Panc1 (cell line): ENCODE results near the gene ZNF501.

Source experiments
- CTCF ChIP-seq: fragments of 450-650 bp; IDR thresholded peaks from 2 replicates; pipeline ENCODE4 v1.5.1; 2017; ENCODE audit warnings: mild to moderate bottlenecking
- POLR2AphosphoS5 ChIP-seq: IDR thresholded peaks from 2 replicates; pipeline ENCODE4 v1.6.1; 2012; ENCODE audit warnings: mild to moderate bottlenecking, low read depth, low read length, moderate library complexity
- REST ChIP-seq, 2 experiments: IDR thresholded peaks; 2 replicates each; pipeline ENCODE4 v1.6.1; 2011 to 2012; ENCODE audit warnings: low read depth in 2 of 2, control low read depth in 1 of 2, low read length in 1 of 2, mild to moderate bottlenecking in 1 of 2, moderate library complexity in 1 of 2; ENCODE audit not compliant: insufficient read depth in 1 of 2
- TCF7L2 ChIP-seq: IDR thresholded peaks from 2 replicates; pipeline ENCODE4 v1.6.1; 2011; ENCODE audit warnings: mild to moderate bottlenecking, low read depth, low read length, inconsistent platforms

- TF ChIP-seq CTCF = no peak
- TF ChIP-seq POLR2AphosphoS5 = peak; percentile 71; the same call in 1 of the 2 replicates
- TF ChIP-seq REST (IDR thresholded peaks at IDR 0.05; ENCODE audit: insufficient read depth in 1 of 2, low read depth in 2 of 2, low read length in 1 of 2) = no peak; a peak in 1 of 4 replicates
- TF ChIP-seq TCF7L2 = no peak
Observed at GRCh38 chr3:44761424-44762169, 32.2 kb downstream of the ZNF501 start, which contains the start of the genes KIAA1143 and KIF15.
